Measurements from ENCODE around the gene MICAL3. TPM values are rescaled to one million over a fixed set of nuclear protein-coding genes. Genes with fewer than 3 reads are reported as not detected.
"Not testable (repeated sequence)": the region's sequence is repeated elsewhere in the genome, so short reads cannot be mapped to it uniquely, and the experiment has no call there.

The MICAL3 gene
- total RNA-seq, 2 experiments from 2014 or later: 21.9 to 22.5 TPM

- ATAC-seq: no peak
- Mint-ChIP-seq H3K4me1 (peaks cover 3% of the 10 kb centered on the region), H3K27ac (no peak overlapping the region), H3K27me3 (peaks cover 21% of the 10 kb centered on the region), H3K36me3 (ENCODE audit: low read depth) (no peaks in the 10 kb centered on the region), H3K9me3 (ENCODE audit: low read depth) (no peaks in the 10 kb centered on the region), H3K4me3 (no peak overlapping the region)
- ChIA-PET POLR2A (no interaction called here), CTCF (interaction anchor here (0.6 to 1.2 kb wide), 3 partner anchors 29 to 199 kb away, joined by 4 to 6 read pairs (median 5); no protein-coding TSS in a partner anchor)
- intact Hi-C loops (cut with DNase I, micrococcal nuclease): loop anchor here in 1 of 2 experiments (10.0 kb wide), 1 partner anchor 64 kb away; no protein-coding TSS in a partner anchor
- no peak for DNase-seq
Measured at GRCh38 chr22:18028817-18029527, 4.6 kb upstream of the MICAL3 start.

DNA sequence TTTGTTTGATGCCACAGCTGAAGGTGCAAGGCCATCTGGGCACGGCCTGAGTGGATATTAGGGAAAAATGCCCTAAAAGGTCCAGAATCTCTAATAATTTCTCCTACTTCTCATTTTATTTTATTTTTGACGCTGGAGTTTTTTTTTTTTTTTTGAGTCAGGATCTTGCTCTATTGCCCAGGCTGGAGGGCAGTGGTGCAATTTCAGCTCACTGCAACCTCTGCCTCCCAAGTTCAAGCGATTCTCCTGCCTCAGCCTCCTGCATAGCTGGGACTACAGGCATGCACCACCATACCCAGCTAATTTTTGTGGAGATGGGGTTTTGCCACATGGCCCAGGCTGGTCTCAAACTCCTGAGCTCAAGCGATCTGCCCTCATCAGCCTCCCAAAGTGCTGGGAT lies 1.5 kb upstream of the MICAL3 start:
- H3K36me3 Mint-ChIP-seq (ENCODE audit: low read depth); DNase-seq; H3K27ac Mint-ChIP-seq; ATAC-seq; POLR2A ChIA-PET; H3K4me3 Mint-ChIP-seq; H3K9me3 Mint-ChIP-seq (ENCODE audit: low read depth): not testable (repeated sequence)
- peaks cover 11% of the 10 kb centered on the region for H3K4me1 Mint-ChIP-seq
- intact Hi-C loops (cut with DNase I, micrococcal nuclease): loop anchor here in 1 of 2 experiments (10.0 kb wide), 1 partner anchor 61 kb away; no protein-coding TSS in a partner anchor
- CTCF ChIA-PET: interaction anchor here (0.7 to 2.3 kb wide), 8 partner anchors 13 to 195 kb away, joined by 3 to 14 read pairs (median 3); no protein-coding TSS in a partner anchor
- peaks cover 39% of the 10 kb centered on the region for H3K27me3 Mint-ChIP-seq

DNA sequence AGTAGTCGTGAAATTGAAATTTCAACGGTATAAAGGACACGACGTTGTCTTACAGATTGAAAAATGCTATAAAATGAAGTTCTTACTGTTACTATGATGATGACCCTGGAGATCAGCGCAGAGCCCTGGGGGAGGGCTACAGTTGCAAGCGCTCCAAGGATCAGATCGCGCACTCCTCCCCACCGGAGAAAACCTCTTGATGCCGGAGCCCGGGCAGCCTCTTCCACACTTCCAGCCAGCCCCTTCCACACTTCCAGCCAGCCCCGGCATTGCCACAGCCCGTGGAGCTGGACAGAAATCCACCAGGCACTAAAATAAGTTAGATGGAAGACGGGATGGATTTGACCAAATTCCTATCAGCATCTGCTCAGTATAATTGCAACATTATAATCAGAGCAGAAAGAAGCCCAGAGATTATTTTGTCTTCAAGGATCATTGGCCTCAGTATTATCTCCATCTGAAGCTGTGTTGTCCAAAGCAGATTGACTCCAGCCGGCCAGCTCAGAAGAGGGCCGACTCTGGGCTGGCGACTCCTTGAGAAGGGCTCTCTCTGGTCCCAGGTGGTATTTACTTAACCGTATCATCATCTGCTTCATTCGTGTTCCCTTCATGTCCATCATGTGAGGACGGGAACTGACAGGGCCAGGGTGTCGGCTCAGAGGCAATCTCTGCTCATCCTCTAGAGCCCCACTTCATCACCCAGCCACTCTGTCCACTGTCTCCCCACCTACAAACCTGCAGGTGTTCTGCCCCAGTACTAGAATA lies 777 bp upstream of the MICAL3 start:
- H3K27me3 Mint-ChIP-seq: peaks cover 39% of the 10 kb centered on the region
- peak overlapping the region; percentile 58 for H3K4me3 Mint-ChIP-seq
- no peak overlapping the region for H3K27ac Mint-ChIP-seq
- peaks cover 11% of the 10 kb centered on the region for H3K4me1 Mint-ChIP-seq
- H3K9me3 Mint-ChIP-seq (ENCODE audit: low read depth): no peaks in the 10 kb centered on the region
- ATAC-seq (no peak), DNase-seq (no peak)
- H3K36me3 Mint-ChIP-seq (ENCODE audit: low read depth): no peaks in the 10 kb centered on the region
- CTCF ChIA-PET: interaction anchor here (0.6 to 2.3 kb wide), 12 partner anchors 8 to 345 kb away, joined by 3 to 14 read pairs (median 4); no protein-coding TSS in a partner anchor
- POLR2A ChIA-PET: no interaction called here
- intact Hi-C loops (cut with DNase I, micrococcal nuclease): loop anchor here (1.0 to 10.0 kb wide), 3 partner anchors 25 to 195 kb away; no protein-coding TSS in a partner anchor

- ChIA-PET POLR2A (no interaction called here), CTCF (interaction anchor here (0.7 to 1.5 kb wide), 8 partner anchors 10 to 318 kb away, joined by 3 to 9 read pairs (median 4); partner anchors contain the start of gene USP18)
- no peaks in the 10 kb centered on the region for H3K9me3 Mint-ChIP-seq (ENCODE audit: low read depth)
- H3K27ac Mint-ChIP-seq: no peak overlapping the region
- peaks cover 39% of the 10 kb centered on the region for H3K27me3 Mint-ChIP-seq
- DNase-seq (peak; percentile 54), ATAC-seq (peak; percentile 40)
- intact Hi-C loops (cut with DNase I, micrococcal nuclease): loop anchor here (1.0 to 10.0 kb wide), 3 partner anchors 23 to 193 kb away; no protein-coding TSS in a partner anchor
- no peaks in the 10 kb centered on the region for H3K36me3 Mint-ChIP-seq (ENCODE audit: low read depth)
- H3K4me3 Mint-ChIP-seq: peak overlapping the region; percentile 73
- H3K4me1 Mint-ChIP-seq: peaks cover 11% of the 10 kb centered on the region
Measured at GRCh38 chr22:18023509-18024275, 669 bp downstream of the MICAL3 start.

GRCh38 chr22:18022876-18023275 lies 1.5 kb downstream of the MICAL3 start:
- H3K27ac Mint-ChIP-seq: no peak overlapping the region
- H3K36me3 Mint-ChIP-seq (ENCODE audit: low read depth): no peaks in the 10 kb centered on the region
- ChIA-PET CTCF (interaction anchor here (0.6 to 1.5 kb wide), 6 partner anchors 21 to 193 kb away, joined by 3 to 9 read pairs (median 3); no protein-coding TSS in a partner anchor), POLR2A (no interaction called here)
- no peak overlapping the region for H3K4me3 Mint-ChIP-seq
- intact Hi-C loops (cut with DNase I, micrococcal nuclease): loop anchor here in 1 of 2 experiments (10.0 kb wide), 1 partner anchor 58 kb away; no protein-coding TSS in a partner anchor
- DNase-seq (no peak), ATAC-seq (no peak)
- H3K27me3 Mint-ChIP-seq: peaks cover 37% of the 10 kb centered on the region
- H3K4me1 Mint-ChIP-seq: peaks cover 11% of the 10 kb centered on the region
- H3K9me3 Mint-ChIP-seq (ENCODE audit: low read depth): no peaks in the 10 kb centered on the region

DNA sequence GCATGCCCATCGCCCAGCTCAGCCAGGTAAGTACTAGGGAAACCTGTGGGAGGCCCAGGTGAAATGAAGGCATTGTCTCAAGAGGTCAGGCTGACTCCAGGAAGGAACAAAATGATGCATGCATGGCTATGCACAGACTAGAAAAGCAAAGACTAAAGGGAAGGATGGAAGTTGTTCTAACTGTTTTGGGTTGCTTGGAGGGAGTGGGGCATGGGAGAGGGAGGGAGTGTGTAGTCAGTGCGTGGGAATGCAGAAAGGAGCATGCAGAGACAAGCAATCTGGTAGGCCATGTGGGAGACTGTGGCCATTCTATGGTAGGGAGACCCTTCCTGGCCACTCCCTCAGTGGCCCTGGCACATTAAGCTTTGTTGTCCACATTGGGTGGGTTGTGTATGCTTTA lies 2.9 kb downstream of the MICAL3 start:
- Mint-ChIP-seq H3K27ac (no peak overlapping the region), H3K4me3 (no peak overlapping the region), H3K27me3 (peaks cover 31% of the 10 kb centered on the region), H3K4me1 (peaks cover 11% of the 10 kb centered on the region), H3K9me3 (ENCODE audit: low read depth) (no peaks in the 10 kb centered on the region), H3K36me3 (ENCODE audit: low read depth) (no peaks in the 10 kb centered on the region)
- no peak for ATAC-seq
- ChIA-PET CTCF (no interaction called here), POLR2A (no interaction called here)
- no peak for DNase-seq
- intact Hi-C loops (cut with DNase I, micrococcal nuclease): loop anchor here in 1 of 2 experiments (10.0 kb wide), 1 partner anchor 57 kb away; no protein-coding TSS in a partner anchor

DNA sequence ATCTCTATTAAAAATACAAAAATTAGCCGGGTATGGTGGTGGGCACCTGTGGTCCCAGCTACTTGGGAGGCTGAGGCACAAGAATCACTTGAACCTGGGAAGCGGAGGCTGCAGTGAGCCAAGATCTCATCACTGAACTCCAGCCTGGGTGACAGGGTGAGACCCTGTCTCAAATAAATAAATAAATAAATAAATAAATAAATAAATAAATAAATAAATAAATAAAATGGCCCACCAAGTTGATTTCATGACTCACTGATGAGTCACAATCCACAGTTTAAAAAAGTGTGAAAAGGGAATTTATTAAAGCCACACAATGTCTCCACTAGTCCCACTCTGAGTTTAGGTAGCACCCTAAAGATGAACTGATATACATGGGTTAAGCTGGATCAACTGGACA lies 3.6 kb downstream of the MICAL3 start:
- POLR2A ChIA-PET; H3K27ac Mint-ChIP-seq; H3K4me3 Mint-ChIP-seq; H3K36me3 Mint-ChIP-seq (ENCODE audit: low read depth); H3K9me3 Mint-ChIP-seq (ENCODE audit: low read depth); ATAC-seq; DNase-seq: not testable (repeated sequence)
- Mint-ChIP-seq H3K27me3 (peaks cover 31% of the 10 kb centered on the region), H3K4me1 (peaks cover 11% of the 10 kb centered on the region)
- CTCF ChIA-PET: interaction anchor here (1.1 kb wide), 1 partner anchor 47 kb away, joined by 3 read pairs; no protein-coding TSS in a partner anchor
- intact Hi-C loops (cut with DNase I, micrococcal nuclease): loop anchor here in 1 of 2 experiments (10.0 kb wide), 1 partner anchor 56 kb away; no protein-coding TSS in a partner anchor

GRCh38 chr22:18013947-18014346 lies 10.4 kb downstream of the MICAL3 start:
- Mint-ChIP-seq H3K27ac (no peak overlapping the region), H3K36me3 (ENCODE audit: low read depth) (no peaks in the 10 kb centered on the region), H3K9me3 (ENCODE audit: low read depth) (no peaks in the 10 kb centered on the region), H3K4me3 (no peak overlapping the region), H3K4me1 (no peaks in the 10 kb centered on the region), H3K27me3 (no peaks in the 10 kb centered on the region)
- ATAC-seq (no peak), DNase-seq (no peak)
- intact Hi-C loops (cut with DNase I, micrococcal nuclease): no loop called here
- ChIA-PET POLR2A (no interaction called here), CTCF (interaction anchor here (0.5 kb wide), 1 partner anchor 26 kb away, joined by 4 read pairs; no protein-coding TSS in a partner anchor)

DNA sequence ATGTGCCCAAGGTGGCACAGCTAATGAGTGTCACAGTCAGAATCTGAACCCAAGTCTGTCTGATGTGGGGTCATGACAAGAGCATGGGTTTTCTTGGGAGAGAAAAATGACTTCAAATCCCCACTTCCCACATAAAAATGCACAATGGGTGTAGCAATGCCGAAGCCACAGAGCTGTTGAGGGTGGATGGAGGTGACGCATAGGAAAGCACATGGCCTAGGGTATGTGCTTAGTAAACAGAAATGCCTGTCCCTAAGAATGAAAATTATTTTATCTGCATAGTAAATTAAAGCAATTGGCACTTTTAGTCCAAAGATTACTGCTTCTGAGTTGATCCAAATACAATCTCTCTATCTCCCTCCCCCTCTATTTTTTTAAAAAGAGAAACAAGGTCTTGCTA lies 10.9 kb downstream of the MICAL3 start:
- Mint-ChIP-seq H3K27ac (no peak overlapping the region), H3K4me1 (no peaks in the 10 kb centered on the region), H3K27me3 (no peaks in the 10 kb centered on the region), H3K9me3 (ENCODE audit: low read depth) (no peaks in the 10 kb centered on the region), H3K36me3 (ENCODE audit: low read depth) (no peaks in the 10 kb centered on the region), H3K4me3 (no peak overlapping the region)
- ChIA-PET POLR2A (no interaction called here), CTCF (interaction anchor here (0.9 kb wide), 1 partner anchor 12 kb away, joined by 3 read pairs; no protein-coding TSS in a partner anchor)
- intact Hi-C loops (cut with DNase I, micrococcal nuclease): no loop called here
- DNase-seq: no peak
- no peak for ATAC-seq

GRCh38 chr22:18012531-18012930 lies 11.8 kb downstream of the MICAL3 start:
- Mint-ChIP-seq H3K36me3 (ENCODE audit: low read depth) (no peaks in the 10 kb centered on the region), H3K9me3 (ENCODE audit: low read depth) (no peaks in the 10 kb centered on the region), H3K27ac (no peak overlapping the region), H3K27me3 (no peaks in the 10 kb centered on the region), H3K4me3 (no peak overlapping the region), H3K4me1 (no peaks in the 10 kb centered on the region)
- ChIA-PET POLR2A (interaction anchor here (0.6 kb wide), 1 partner anchor 9 kb away, joined by 6 read pairs; no protein-coding TSS in a partner anchor), CTCF (interaction anchor here (0.8 to 1.1 kb wide), 3 partner anchors 10 to 13 kb away, joined by 3 to 4 read pairs (median 4); partner anchors contain the start of gene MICAL3)
- no peak for ATAC-seq
- intact Hi-C loops (cut with DNase I, micrococcal nuclease): no loop called here
- DNase-seq: no peak

- peaks cover 2% of the 10 kb centered on the region for H3K27me3 Mint-ChIP-seq
- intact Hi-C loops (cut with DNase I, micrococcal nuclease): no loop called here
- no peaks in the 10 kb centered on the region for H3K4me1 Mint-ChIP-seq
- DNase-seq: no peak
- ChIA-PET CTCF (no interaction called here), POLR2A (no interaction called here)
- ATAC-seq: no peak
- no peaks in the 10 kb centered on the region for H3K36me3 Mint-ChIP-seq (ENCODE audit: low read depth)
- H3K4me3 Mint-ChIP-seq: no peak overlapping the region
- H3K27ac Mint-ChIP-seq: no peak overlapping the region
- no peaks in the 10 kb centered on the region for H3K9me3 Mint-ChIP-seq (ENCODE audit: low read depth)
Measured at GRCh38 chr22:18010266-18010665, 14.1 kb downstream of the MICAL3 start.
